SH-SY5Y (cell line): ENCODE data around the gene SLC2A1.

Experiments
- GATA2 ChIP-seq: IDR thresholded peaks from 2 replicates; pipeline ENCODE4 v1.6.1; 2011; ENCODE audit warnings: mild to moderate bottlenecking, low read depth, low read length
- GATA3 ChIP-seq: IDR thresholded peaks from 2 replicates; pipeline ENCODE4 v1.6.1; 2011; ENCODE audit warnings: low read depth, mild to moderate bottlenecking, low read length, moderate library complexity

- TF ChIP-seq GATA3 = no peak
- TF ChIP-seq GATA2 = no peak
Observed at GRCh38 chr1:42944246-42944928, 14.3 kb downstream of the SLC2A1 start.
